Chondrocyte (in vitro differentiated cells): ENCODE results near the gene RLF. TPM values are rescaled to one million over a fixed set of nuclear protein-coding genes. Genes with fewer than 3 reads are reported as not detected.

Experiments used
- DNase-seq: peaks from one replicate; pipeline ENCODE4 v3.0.0; 2021; ENCODE audit warnings: mixed read lengths, low spot score
- H3K27ac Mint-ChIP-seq: one replicate; pipeline ENCODE4 v1.8.0; 2021; ENCODE audit warnings: mild to moderate bottlenecking, moderate library complexity, mixed read lengths; ENCODE audit not compliant: unreplicated experiment
- H3K27me3 Mint-ChIP-seq: 2 replicates; pipeline ENCODE4 v1.8.0; 2021; ENCODE audit warnings: low read depth, mixed read lengths
- H3K36me3 Mint-ChIP-seq: 2 replicates; pipeline ENCODE4 v1.8.0; 2021; ENCODE audit warnings: low read depth, mixed read lengths
- H3K4me1 Mint-ChIP-seq: 2 replicates; pipeline ENCODE4 v1.8.0; 2021; ENCODE audit warnings: low read depth, mild to moderate bottlenecking, mixed read lengths
- H3K4me3 Mint-ChIP-seq: one replicate; pipeline ENCODE4 v1.8.0; 2021; ENCODE audit warnings: mild to moderate bottlenecking, moderate library complexity, mixed read lengths; ENCODE audit not compliant: unreplicated experiment
- H3K9me3 Mint-ChIP-seq: 2 replicates; pipeline ENCODE4 v1.8.0; 2021; ENCODE audit warnings: low read depth, mixed read lengths
- CTCF ChIP-seq: fragments of 200-600 bp; sonication (generic); IDR thresholded peaks from 2 replicates; pipeline ENCODE4 v1.5.0; 2021; ENCODE audit warnings: antibody characterized with exemption, mild to moderate bottlenecking, moderate library complexity
- total RNA-seq: library from RNA; stranded (reverse); gene quantifications from 3 replicates; pipeline ENCODE4 v1.2.1, GENCODE V29; 2021

Gene RLF
- total RNA-seq, 1 donor from 2014 or later, result 16.0 TPM

DNA sequence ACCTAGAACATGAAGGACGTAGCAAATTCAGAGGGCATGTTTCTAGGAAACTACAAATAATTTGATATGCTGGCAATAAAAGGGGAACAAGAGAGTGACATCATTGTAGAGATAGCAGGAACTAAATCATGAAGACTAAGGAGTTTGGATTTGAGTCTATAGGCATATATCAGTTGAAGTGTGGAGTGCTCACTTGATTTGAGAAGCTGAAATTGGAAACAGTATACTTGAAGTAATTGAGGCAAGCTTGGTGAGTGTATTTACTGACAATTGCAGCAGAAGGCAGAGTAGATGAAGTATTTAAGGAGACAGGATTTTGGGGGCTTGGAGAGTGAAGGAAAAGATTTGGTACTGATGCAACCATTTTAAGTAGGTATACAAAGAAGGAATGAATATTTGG lies 80.2 kb downstream of the RLF start:
- DNase-seq, result no peak
- no peaks in the 10 kb centered on the region for H3K9me3 Mint-ChIP-seq
- peaks cover 36% of the 10 kb centered on the region for H3K4me1 Mint-ChIP-seq
- H3K36me3 Mint-ChIP-seq, result peaks cover 20% of the 10 kb centered on the region
- H3K4me3 Mint-ChIP-seq, result no peak overlapping the region
- TF ChIP-seq CTCF, result no peak
- H3K27ac Mint-ChIP-seq, result peak overlapping the region; percentile 74
- H3K27me3 Mint-ChIP-seq, result no peaks in the 10 kb centered on the region

GRCh38 chr1:40243351-40243750 lies 82.2 kb downstream of the RLF start:
- H3K4me1 Mint-ChIP-seq, result peaks cover 36% of the 10 kb centered on the region
- peaks cover 5% of the 10 kb centered on the region for H3K36me3 Mint-ChIP-seq
- no peak for TF ChIP-seq CTCF
- no peak overlapping the region for H3K4me3 Mint-ChIP-seq
- DNase-seq, result no peak
- no peaks in the 10 kb centered on the region for H3K9me3 Mint-ChIP-seq
- peak overlapping the region; percentile 32 for H3K27ac Mint-ChIP-seq
- no peaks in the 10 kb centered on the region for H3K27me3 Mint-ChIP-seq

DNA sequence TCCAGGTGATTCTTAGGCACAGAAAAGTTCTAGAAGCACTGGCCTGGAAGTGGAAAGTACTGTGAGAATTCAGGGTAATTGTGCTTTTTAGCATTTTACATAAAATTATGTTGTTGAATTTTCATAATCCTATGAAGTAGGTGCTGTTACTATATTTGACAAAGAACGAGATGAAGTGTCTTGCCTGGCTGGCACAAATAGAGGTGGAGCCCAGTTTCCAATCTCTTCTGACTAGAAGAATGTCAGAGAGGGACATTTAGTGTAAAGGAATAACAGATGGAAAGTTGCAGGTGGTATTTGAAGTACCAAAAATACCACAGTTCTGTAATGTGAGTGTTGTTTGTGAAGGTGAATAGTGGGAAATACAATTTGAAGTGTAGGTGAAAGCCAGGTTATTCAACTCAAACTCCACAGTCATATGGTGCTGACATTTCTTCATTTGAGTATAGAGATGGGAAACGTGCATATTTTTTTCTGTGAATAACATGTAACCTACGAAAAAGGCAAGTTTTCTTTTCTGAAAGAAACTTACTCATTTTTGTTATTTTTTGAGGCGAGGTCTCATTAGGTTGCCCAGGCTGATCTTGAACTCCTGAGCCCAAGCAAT lies 83.1 kb downstream of the RLF start:
- TF ChIP-seq CTCF, result no peak
- no peak overlapping the region for H3K27ac Mint-ChIP-seq

DNA sequence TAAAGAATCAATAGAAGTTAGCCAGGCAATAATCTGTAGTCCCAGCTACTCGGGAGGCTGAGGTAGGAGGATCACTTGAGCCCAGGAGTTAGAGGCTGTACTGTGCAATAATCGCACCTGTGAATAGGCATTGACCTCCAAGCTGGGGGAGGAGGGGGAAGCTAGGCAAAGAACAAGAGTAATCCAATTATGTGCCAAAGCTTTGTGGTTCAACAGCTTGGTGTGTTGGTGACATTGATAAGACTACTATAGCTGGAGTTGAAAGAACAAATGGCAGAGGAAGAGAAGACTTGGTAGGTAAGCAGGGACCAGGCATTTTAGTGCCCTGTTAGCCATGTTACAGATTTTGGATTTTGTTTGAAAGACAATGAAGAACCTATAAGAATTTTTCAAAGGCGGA lies 84.5 kb downstream of the RLF start:
- Mint-ChIP-seq H3K27ac (no peak overlapping the region), H3K4me1 (peaks cover 30% of the 10 kb centered on the region), H3K27me3 (no peaks in the 10 kb centered on the region), H3K4me3 (no peak overlapping the region), H3K9me3 (no peaks in the 10 kb centered on the region), H3K36me3 (peaks cover 2% of the 10 kb centered on the region)
- TF ChIP-seq CTCF, result no peak
- no peak for DNase-seq

More for the DNA sequence above, 83.1 kb downstream of the RLF start:
- Mint-ChIP-seq H3K4me1 (peaks cover 35% of the 10 kb centered on the region), H3K9me3 (no peaks in the 10 kb centered on the region), H3K4me3 (no peak overlapping the region), H3K27me3 (no peaks in the 10 kb centered on the region), H3K36me3 (peaks cover 4% of the 10 kb centered on the region)
- no peak for DNase-seq

- Mint-ChIP-seq H3K9me3 (no peaks in the 10 kb centered on the region), H3K27ac (no peak within 1 kb of the TSS)
Observed at GRCh38 chr1:40247655-40248054, 86.5 kb downstream of the RLF start, which contains the start of gene TMCO2. TSS of gene TMCO2 (plus strand) at chr1:40247937. CDS start at chr1:40247994, 57 bp downstream.

More at GRCh38 chr1:40247655-40248054, 86.5 kb downstream of the RLF start, which contains the start of gene TMCO2:
- H3K27me3 Mint-ChIP-seq, result no peaks in the 10 kb centered on the region
- no peak within 1 kb of the TSS for H3K4me3 Mint-ChIP-seq
- DNase-seq, result no peak
- no peak for TF ChIP-seq CTCF
- no peaks in the 10 kb centered on the region for H3K36me3 Mint-ChIP-seq
- H3K4me1 Mint-ChIP-seq, result peaks cover 15% of the 10 kb centered on the region
